OCI-LY1 (cell line): Measurements from ENCODE around the gene RASL10B.

Experiments used
- H2AFZ ChIP-seq: fragments of 200-600 bp; sonication (generic), shearing (Covaris generic); 2 replicates; pipeline ENCODE4 v1.6.0; 2014; ENCODE audit warnings: antibody characterized with exemption, mild to moderate bottlenecking, low read length
- H3F3A ChIP-seq: fragments of 200-600 bp; sonication (generic), shearing (Covaris generic); 2 replicates; pipeline ENCODE4 v1.6.0; 2014; ENCODE audit warnings: mild to moderate bottlenecking, antibody characterized with exemption, low read length, moderate library complexity; ENCODE audit not compliant: insufficient read depth
- H3K27ac ChIP-seq: fragments of 200-600 bp; sonication (generic); 2 replicates; pipeline ENCODE4 v1.5.1; 2014; ENCODE audit warnings: low read length, mixed run types, mild to moderate bottlenecking, low read depth; ENCODE audit not compliant: poor library complexity, severe bottlenecking
- H3K27me3 ChIP-seq: fragments of 200-600 bp; sonication (generic); 2 replicates; pipeline ENCODE4 v1.6.0; 2014; ENCODE audit warnings: antibody characterized with exemption, mild to moderate bottlenecking, low read length, moderate library complexity; ENCODE audit not compliant: insufficient read depth
- H3K36me3 ChIP-seq: fragments of 200-600 bp; sonication (generic); 2 replicates; pipeline ENCODE4 v1.6.1; 2014; ENCODE audit warnings: mild to moderate bottlenecking, antibody characterized with exemption, low read length, moderate library complexity, mixed read lengths; ENCODE audit not compliant: insufficient read depth
- H3K4me1 ChIP-seq: fragments of 200-600 bp; sonication (generic); 2 replicates; pipeline ENCODE4 v1.5.1; 2014; ENCODE audit warnings: mild to moderate bottlenecking, low read length, moderate library complexity; ENCODE audit not compliant: insufficient read depth, severe bottlenecking
- H3K4me2 ChIP-seq: fragments of 200-600 bp; sonication (generic), shearing (Covaris generic); 2 replicates; pipeline ENCODE4 v1.6.1; 2014; ENCODE audit warnings: low read length
- H3K4me3 ChIP-seq: fragments of 200-600 bp; sonication (generic); 2 replicates; pipeline ENCODE4 v1.5.1; 2014; ENCODE audit warnings: low read length, low read depth, mild to moderate bottlenecking, mixed read lengths; ENCODE audit not compliant: poor library complexity, severe bottlenecking
- H3K79me2 ChIP-seq: fragments of 200-600 bp; shearing (Covaris generic); 2 replicates; pipeline ENCODE4 v1.6.1; 2016; ENCODE audit warnings: mixed run types, low read length, mixed read lengths; ENCODE audit not compliant: insufficient read depth
- H3K9ac ChIP-seq: fragments of 200-600 bp; sonication (generic), shearing (Covaris generic); 2 replicates; pipeline ENCODE4 v1.6.1; 2014; ENCODE audit warnings: mild to moderate bottlenecking, low read length, mixed read lengths
- H3K9me2 ChIP-seq: fragments of 200-600 bp; sonication (generic), shearing (Covaris generic); 2 replicates; pipeline ENCODE4 v1.6.1; 2014; ENCODE audit warnings: low read depth, mild to moderate bottlenecking, low read length, mixed read lengths
- H3K9me3 ChIP-seq: fragments of 200-600 bp; shearing (Covaris generic); 2 replicates; pipeline ENCODE4 v1.6.1; 2014; ENCODE audit warnings: low read length, mixed read lengths
- H4K20me1 ChIP-seq: fragments of 200-600 bp; sonication (generic), shearing (Covaris generic); 2 replicates; pipeline ENCODE4 v1.6.0; 2016; ENCODE audit warnings: mild to moderate bottlenecking, low read length; ENCODE audit not compliant: insufficient read depth
- EZH2 ChIP-seq: fragments of 200-600 bp; sonication (generic), shearing (Covaris generic); IDR thresholded peaks from 2 replicates; pipeline ENCODE4 v1.8.0; 2017; ENCODE audit warnings: borderline replicate concordance, mixed run types, mild to moderate bottlenecking, antibody characterized with exemption, low read length, moderate library complexity, mixed read lengths
- TF ChIP-seq, protein P1 (sequence below): fragments of 200-600 bp; sonication (generic), shearing (Covaris generic); IDR thresholded peaks from 2 replicates; pipeline ENCODE4 v1.5.1; 2017; ENCODE audit warnings: mild to moderate bottlenecking, antibody characterized with exemption, low read length, moderate library complexity, mixed read lengths

Gene RASL10B

DNA sequence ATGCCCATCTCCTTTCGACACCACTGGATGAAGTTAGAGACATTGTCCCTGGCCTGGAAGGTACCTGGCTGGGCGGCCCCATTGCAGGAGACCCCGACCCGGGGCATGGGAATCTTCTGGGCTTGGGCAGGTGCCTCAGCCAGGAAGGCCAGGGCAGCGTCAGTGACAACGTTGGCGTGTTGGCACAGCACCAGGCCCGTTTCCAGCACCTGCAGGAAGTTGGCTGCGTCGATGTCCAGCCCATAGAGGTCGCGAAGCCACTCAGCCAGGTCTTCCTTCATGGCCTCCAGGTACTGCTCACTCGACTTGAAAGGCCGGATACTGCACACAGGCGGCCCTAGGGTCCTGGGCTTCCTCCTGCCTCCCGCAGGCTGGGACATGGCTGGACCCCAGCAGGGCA is 21.0 kb downstream of the RASL10B start:
- Histone ChIP-seq H3K36me3 (no peaks in the 10 kb centered on the region), H3K4me3 (no peak overlapping the region), H3K9me2 (no peaks in the 10 kb centered on the region), H3F3A (no peaks in the 10 kb centered on the region), H3K4me1 (peaks cover 9% of the 10 kb centered on the region), H3K9ac (no peak overlapping the region), H3K27ac (no peak overlapping the region), H3K27me3 (peaks cover 15% of the 10 kb centered on the region), H3K79me2 (no peaks in the 10 kb centered on the region), H2AFZ (no peak overlapping the region), H3K4me2 (no peak overlapping the region), H3K9me3 (no peaks in the 10 kb centered on the region), H4K20me1 (no peaks in the 10 kb centered on the region)
- TF ChIP-seq EZH2 = no peak
- TF ChIP-seq, protein P1, sequence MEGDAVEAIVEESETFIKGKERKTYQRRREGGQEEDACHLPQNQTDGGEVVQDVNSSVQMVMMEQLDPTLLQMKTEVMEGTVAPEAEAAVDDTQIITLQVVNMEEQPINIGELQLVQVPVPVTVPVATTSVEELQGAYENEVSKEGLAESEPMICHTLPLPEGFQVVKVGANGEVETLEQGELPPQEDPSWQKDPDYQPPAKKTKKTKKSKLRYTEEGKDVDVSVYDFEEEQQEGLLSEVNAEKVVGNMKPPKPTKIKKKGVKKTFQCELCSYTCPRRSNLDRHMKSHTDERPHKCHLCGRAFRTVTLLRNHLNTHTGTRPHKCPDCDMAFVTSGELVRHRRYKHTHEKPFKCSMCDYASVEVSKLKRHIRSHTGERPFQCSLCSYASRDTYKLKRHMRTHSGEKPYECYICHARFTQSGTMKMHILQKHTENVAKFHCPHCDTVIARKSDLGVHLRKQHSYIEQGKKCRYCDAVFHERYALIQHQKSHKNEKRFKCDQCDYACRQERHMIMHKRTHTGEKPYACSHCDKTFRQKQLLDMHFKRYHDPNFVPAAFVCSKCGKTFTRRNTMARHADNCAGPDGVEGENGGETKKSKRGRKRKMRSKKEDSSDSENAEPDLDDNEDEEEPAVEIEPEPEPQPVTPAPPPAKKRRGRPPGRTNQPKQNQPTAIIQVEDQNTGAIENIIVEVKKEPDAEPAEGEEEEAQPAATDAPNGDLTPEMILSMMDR = no peak

GRCh38 chr17:35752945-35753764 is 21.7 kb downstream of the RASL10B start, which contains the start of gene GAS2L2:
Gene GAS2L2, minus strand, starts transcription at chr17:35753239. Its CDS starts 389 bp downstream, at chr17:35752850.
- TF ChIP-seq, protein P1 = no peak
- no peak for TF ChIP-seq EZH2
- H4K20me1 ChIP-seq = no peaks in the 10 kb centered on the region
- no peak within 1 kb of the TSS for H3K4me3 ChIP-seq
- no peaks in the 10 kb centered on the region for H3K36me3 ChIP-seq
- no peaks in the 10 kb centered on the region for H3K9me2 ChIP-seq
- no peaks in the 10 kb centered on the region for H3F3A ChIP-seq
- H3K79me2 ChIP-seq = no peaks in the 10 kb centered on the region
- H2AFZ ChIP-seq = no peak within 1 kb of the TSS
- peaks cover 9% of the 10 kb centered on the region for H3K4me1 ChIP-seq
- H3K4me2 ChIP-seq = no peak within 1 kb of the TSS
- no peaks in the 10 kb centered on the region for H3K9me3 ChIP-seq
- H3K27ac ChIP-seq = no peak within 1 kb of the TSS
- peaks cover 15% of the 10 kb centered on the region for H3K27me3 ChIP-seq
- H3K9ac ChIP-seq = no peak within 1 kb of the TSS

DNA sequence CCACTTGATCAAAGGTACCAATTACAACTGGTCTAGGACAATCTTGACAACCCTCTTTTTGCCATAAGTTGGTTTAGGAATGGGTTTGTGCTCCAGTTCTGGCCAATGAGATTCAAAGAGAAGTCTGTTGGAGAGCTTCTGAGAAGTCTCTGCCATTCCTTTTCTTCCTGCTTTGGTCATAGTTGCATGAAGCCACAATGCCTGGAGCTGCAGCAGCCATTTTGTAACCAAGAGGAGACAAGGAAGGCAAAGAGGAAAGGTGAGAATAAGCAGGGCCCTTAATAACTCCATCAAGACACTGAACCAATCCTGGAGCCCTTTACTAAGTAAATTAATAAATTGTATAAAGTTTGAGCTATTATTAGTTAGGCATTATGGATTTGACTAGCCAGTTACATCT is 25.8 kb downstream of the RASL10B start:
- no peak overlapping the region for H2AFZ ChIP-seq
- no peaks in the 10 kb centered on the region for H3K36me3 ChIP-seq
- no peaks in the 10 kb centered on the region for H4K20me1 ChIP-seq
- no peak for TF ChIP-seq EZH2
- TF ChIP-seq, protein P1 = no peak
- no peak overlapping the region for H3K4me2 ChIP-seq
- no peaks in the 10 kb centered on the region for H3K9me3 ChIP-seq
- no peak overlapping the region for H3K9ac ChIP-seq
- no peaks in the 10 kb centered on the region for H3K79me2 ChIP-seq
- no peak overlapping the region for H3K4me3 ChIP-seq
- no peaks in the 10 kb centered on the region for H3F3A ChIP-seq
- H3K9me2 ChIP-seq = no peaks in the 10 kb centered on the region
- H3K27me3 ChIP-seq = peaks cover 3% of the 10 kb centered on the region; the same call in 1 of the 2 replicates
- H3K4me1 ChIP-seq = no peaks in the 10 kb centered on the region
- H3K27ac ChIP-seq = no peak overlapping the region
